Measurements from ENCODE around the gene DOCK2. TPM values are rescaled to one million over a fixed set of nuclear protein-coding genes. Genes with fewer than 3 reads are reported as not detected.

Gene DOCK2
- total and polyA plus RNA-seq, 2 donors (not counting 3 experiments of a cell fraction or from before 2014, with no cell fraction given): 0.62 to 4.8 TPM

DNA sequence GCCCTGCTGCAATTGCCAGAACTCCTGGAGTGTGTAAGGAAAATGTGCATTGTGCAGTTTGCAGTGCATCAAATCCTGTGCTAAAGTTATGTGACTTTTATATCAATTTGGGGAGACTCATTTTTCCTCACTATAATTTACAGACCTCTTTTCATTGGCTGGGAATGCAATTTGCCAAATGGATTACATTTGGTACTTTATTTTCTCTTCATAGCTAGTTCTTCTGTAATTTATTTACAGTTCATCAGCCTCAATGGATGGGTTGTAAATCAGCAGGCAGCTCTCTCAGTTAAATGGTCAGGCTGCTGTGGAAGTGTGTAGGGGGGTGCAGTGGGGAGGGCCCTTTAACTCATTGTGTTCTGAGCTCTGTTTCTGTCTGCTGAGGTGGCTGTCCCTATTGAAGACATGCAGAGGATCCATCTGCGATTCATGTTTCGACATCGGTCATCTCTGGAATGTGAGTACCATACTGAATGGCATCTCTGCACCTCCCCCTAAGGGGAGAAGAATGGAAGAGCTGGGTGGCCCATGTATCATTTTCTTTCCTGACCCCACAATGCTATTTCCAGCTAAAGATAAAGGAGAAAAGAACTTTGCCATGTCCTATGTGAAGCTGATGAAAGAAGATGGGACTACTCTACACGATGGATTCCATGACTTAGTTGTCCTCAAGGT is 74.6 kb downstream of the DOCK2 start:
- no peaks in the 10 kb centered on the region for H3K79me2 ChIP-seq (ENCODE audit: control insufficient read depth, insufficient read depth, low read length)
- H3K4me1 ChIP-seq (ENCODE audit: control insufficient read depth, extremely low read depth, insufficient read depth, low read length): peaks cover 17% of the 10 kb centered on the region
- no peak overlapping the region for H2AFZ ChIP-seq (ENCODE audit: low read depth, low read length)
- ChIA-PET CTCF (interaction anchor here (1.0 to 1.5 kb wide), 4 partner anchors 10 to 505 kb away, joined by 3 to 4 read pairs (median 4); partner anchors contain the start of gene INSYN2B), POLR2A (no interaction called here)
- H3K9me3 ChIP-seq (replicated peaks; ENCODE audit: control insufficient read depth, insufficient read depth, low read length): no peaks in the 10 kb centered on the region
- intact Hi-C loops (cut with micrococcal nuclease): no loop called here
- H3K9ac ChIP-seq (replicated peaks; ENCODE audit: extremely low read depth, insufficient read depth, low read length): no peak overlapping the region
- H3K27me3 ChIP-seq (ENCODE audit: control insufficient read depth in 2 of 2, insufficient read depth in 2 of 2, low read length in 2 of 2): no peaks in the 10 kb centered on the region
- H3K36me3 ChIP-seq (ENCODE audit: control insufficient read depth in 2 of 2, extremely low read depth in 1 of 2, insufficient read depth in 2 of 2, low read length in 2 of 2): no peaks in the 10 kb centered on the region
- BruUV-seq (replicated peaks): no TSS peak
- TF ChIP-seq JUN (IDR thresholded peaks at IDR 0.05; ENCODE audit: borderline replicate concordance, insufficient read depth, insufficient read length, low read depth) (no peak), FOS (IDR thresholded peaks at IDR 0.05; ENCODE audit: borderline replicate concordance, insufficient read depth, low read length) (no peak), GATA2 (IDR thresholded peaks at IDR 0.05; ENCODE audit: insufficient read depth, insufficient read length, low read depth, low read length) (no peak), POLR2A (IDR thresholded peaks at IDR 0.05; ENCODE audit: low read depth, low read length) (no peak), EZH2 (IDR thresholded peaks at IDR 0.05; ENCODE audit: borderline replicate concordance, low read depth, low read length, severe bottlenecking) (no peak), MYC (IDR thresholded peaks at IDR 0.05; ENCODE audit: low read depth, low read length) (no peak), POLR2AphosphoS5 (IDR thresholded peaks at IDR 0.05; ENCODE audit: insufficient read depth, low read depth, low read length) (no peak)
- TF ChIP-seq, protein P1, sequence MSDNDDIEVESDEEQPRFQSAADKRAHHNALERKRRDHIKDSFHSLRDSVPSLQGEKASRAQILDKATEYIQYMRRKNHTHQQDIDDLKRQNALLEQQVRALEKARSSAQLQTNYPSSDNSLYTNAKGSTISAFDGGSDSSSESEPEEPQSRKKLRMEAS (IDR thresholded peaks at IDR 0.05; ENCODE audit: insufficient read depth, insufficient read length): no peak
- TF ChIP-seq, protein P2, sequence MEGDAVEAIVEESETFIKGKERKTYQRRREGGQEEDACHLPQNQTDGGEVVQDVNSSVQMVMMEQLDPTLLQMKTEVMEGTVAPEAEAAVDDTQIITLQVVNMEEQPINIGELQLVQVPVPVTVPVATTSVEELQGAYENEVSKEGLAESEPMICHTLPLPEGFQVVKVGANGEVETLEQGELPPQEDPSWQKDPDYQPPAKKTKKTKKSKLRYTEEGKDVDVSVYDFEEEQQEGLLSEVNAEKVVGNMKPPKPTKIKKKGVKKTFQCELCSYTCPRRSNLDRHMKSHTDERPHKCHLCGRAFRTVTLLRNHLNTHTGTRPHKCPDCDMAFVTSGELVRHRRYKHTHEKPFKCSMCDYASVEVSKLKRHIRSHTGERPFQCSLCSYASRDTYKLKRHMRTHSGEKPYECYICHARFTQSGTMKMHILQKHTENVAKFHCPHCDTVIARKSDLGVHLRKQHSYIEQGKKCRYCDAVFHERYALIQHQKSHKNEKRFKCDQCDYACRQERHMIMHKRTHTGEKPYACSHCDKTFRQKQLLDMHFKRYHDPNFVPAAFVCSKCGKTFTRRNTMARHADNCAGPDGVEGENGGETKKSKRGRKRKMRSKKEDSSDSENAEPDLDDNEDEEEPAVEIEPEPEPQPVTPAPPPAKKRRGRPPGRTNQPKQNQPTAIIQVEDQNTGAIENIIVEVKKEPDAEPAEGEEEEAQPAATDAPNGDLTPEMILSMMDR (IDR thresholded peaks at IDR 0.05; ENCODE audit: extremely low read depth in 1 of 2, insufficient read depth in 1 of 2, low read depth in 1 of 2, low read length in 2 of 2): no peak
- H3K27ac ChIP-seq (ENCODE audit: insufficient read depth, low read depth, low read length): no peak overlapping the region
- no peak overlapping the region for H3K4me2 ChIP-seq (ENCODE audit: insufficient read depth, low read length)
- FAIRE-seq (no peak), DNase-seq (ENCODE audit: low read depth, low spot score) (no peak)
- H3K9me1 ChIP-seq (replicated peaks; ENCODE audit: control insufficient read depth, extremely low read depth, insufficient read depth, low read length): no peaks in the 10 kb centered on the region
- H3K4me3 ChIP-seq (replicated peaks in 1 of 3; ENCODE audit: insufficient read depth in 1 of 3, low read depth in 1 of 3, low read length in 3 of 3): no peak overlapping the region
- H4K20me1 ChIP-seq (replicated peaks; ENCODE audit: control insufficient read depth, extremely low read depth, insufficient read depth, low read length): no peaks in the 10 kb centered on the region
- dilution Hi-C loops (cut with MboI; ENCODE audit: extremely low pct_ligation_motif_present, low sequenced_read_pairs): no loop called here
